Type B pancreatic cell (in vitro differentiated cells): ENCODE results near the gene CENPL. TPM values are rescaled to one million over a fixed set of nuclear protein-coding genes. Genes with fewer than 3 reads are reported as not detected.
"Not testable (repeated sequence)": the region's sequence is repeated elsewhere in the genome, so short reads cannot be mapped to it uniquely, and the experiment has no call there.

ENCODE experiments used
- DNase-seq: peaks from one replicate; pipeline ENCODE4 v3.0.0; 2021; ENCODE audit warnings: mixed read lengths; ENCODE audit not compliant: unreplicated experiment; ENCODE audit errors: extremely low spot score
- H3K27ac Mint-ChIP-seq: 2 replicates; pipeline ENCODE4 v1.8.0; 2021; ENCODE audit warnings: mild to moderate bottlenecking, mixed read lengths
- H3K27me3 Mint-ChIP-seq: 2 replicates; pipeline ENCODE4 v1.8.0; 2021; ENCODE audit warnings: mixed read lengths
- H3K36me3 Mint-ChIP-seq: 2 replicates; pipeline ENCODE4 v1.8.0; 2021; ENCODE audit warnings: mixed read lengths
- H3K4me1 Mint-ChIP-seq: one replicate; pipeline ENCODE4 v1.8.0; 2021; ENCODE audit warnings: mixed read lengths; ENCODE audit not compliant: unreplicated experiment
- H3K4me3 Mint-ChIP-seq: 2 replicates; pipeline ENCODE4 v1.8.0; 2021; ENCODE audit warnings: mild to moderate bottlenecking, mixed read lengths
- H3K9me3 Mint-ChIP-seq: 2 replicates; pipeline ENCODE4 v1.8.0; 2021; ENCODE audit warnings: mixed read lengths
- CTCF ChIP-seq: fragments of 200-600 bp; sonication (generic); conservative IDR thresholded peaks from 2 replicates; pipeline ENCODE4 v1.5.0; 2021; ENCODE audit warnings: antibody characterized with exemption, mild to moderate bottlenecking
- total RNA-seq: library from RNA; stranded (reverse); gene quantifications from 2 replicates; pipeline ENCODE4 v1.2.1, GENCODE V29; 2021; ENCODE audit warnings: low replicate concordance

CENPL gene
- total RNA-seq, 1 donor from 2014 or later: 14.1 TPM

- no peak overlapping the region for H3K4me3 Mint-ChIP-seq
Measured at GRCh38 chr1:173860065-173860464, 35.4 kb upstream of the CENPL start.

GRCh38 chr1:173859547-173859946 is 34.9 kb upstream of the CENPL start:
- not testable (repeated sequence) for DNase-seq, H3K9me3 Mint-ChIP-seq, H3K27me3 Mint-ChIP-seq, H3K4me1 Mint-ChIP-seq, H3K27ac Mint-ChIP-seq, H3K4me3 Mint-ChIP-seq
- peaks cover 39% of the 10 kb centered on the region for H3K36me3 Mint-ChIP-seq

More at GRCh38 chr1:173860065-173860464, 35.4 kb upstream of the CENPL start:
- Mint-ChIP-seq H3K27me3 (no peaks in the 10 kb centered on the region), H3K27ac (peak overlapping the region; percentile 15), H3K4me1 (no peaks in the 10 kb centered on the region), H3K36me3 (peaks cover 39% of the 10 kb centered on the region), H3K9me3 (no peaks in the 10 kb centered on the region)
- TF ChIP-seq CTCF: no peak
- DNase-seq: no peak

GRCh38 chr1:173857363-173857917 is 32.8 kb upstream of the CENPL start:
- H3K9me3 Mint-ChIP-seq: no peaks in the 10 kb centered on the region
- no peak for DNase-seq
- peaks cover 35% of the 10 kb centered on the region for H3K36me3 Mint-ChIP-seq
- H3K27ac Mint-ChIP-seq: no peak overlapping the region
- no peaks in the 10 kb centered on the region for H3K27me3 Mint-ChIP-seq
- TF ChIP-seq CTCF: no peak
- H3K4me1 Mint-ChIP-seq: peaks cover 4% of the 10 kb centered on the region
- H3K4me3 Mint-ChIP-seq: no peak overlapping the region

GRCh38 chr1:173856903-173857302 is 32.2 kb upstream of the CENPL start:
- Mint-ChIP-seq H3K36me3 (peaks cover 38% of the 10 kb centered on the region), H3K4me1 (peaks cover 4% of the 10 kb centered on the region), H3K27me3 (no peaks in the 10 kb centered on the region), H3K4me3 (no peak overlapping the region), H3K9me3 (no peaks in the 10 kb centered on the region), H3K27ac (no peak overlapping the region)
- no peak for TF ChIP-seq CTCF
- DNase-seq: no peak

- no peak overlapping the region for H3K4me3 Mint-ChIP-seq
- H3K36me3 Mint-ChIP-seq: peaks cover 38% of the 10 kb centered on the region
- H3K27me3 Mint-ChIP-seq: no peaks in the 10 kb centered on the region
- H3K27ac Mint-ChIP-seq: peak overlapping the region; percentile 9
- no peak for TF ChIP-seq CTCF
- no peak for DNase-seq
- H3K4me1 Mint-ChIP-seq: peaks cover 4% of the 10 kb centered on the region
- no peaks in the 10 kb centered on the region for H3K9me3 Mint-ChIP-seq
Measured at GRCh38 chr1:173856014-173856413, 31.3 kb upstream of the CENPL start.

GRCh38 chr1:173853074-173853473 is 28.4 kb upstream of the CENPL start:
- H3K27ac Mint-ChIP-seq: peak overlapping the region; percentile 62
- no peaks in the 10 kb centered on the region for H3K9me3 Mint-ChIP-seq
- DNase-seq: no peak
- H3K27me3 Mint-ChIP-seq: no peaks in the 10 kb centered on the region
- H3K36me3 Mint-ChIP-seq: peaks cover 31% of the 10 kb centered on the region
- peaks cover 4% of the 10 kb centered on the region for H3K4me1 Mint-ChIP-seq
- no peak for TF ChIP-seq CTCF
- no peak overlapping the region for H3K4me3 Mint-ChIP-seq
